Measurements from ENCODE around the gene SPDYE1.
"Not testable (repeated sequence)": the region's sequence is repeated elsewhere in the genome, so short reads cannot be mapped to it uniquely, and the experiment has no call there.

Gene SPDYE1

DNA sequence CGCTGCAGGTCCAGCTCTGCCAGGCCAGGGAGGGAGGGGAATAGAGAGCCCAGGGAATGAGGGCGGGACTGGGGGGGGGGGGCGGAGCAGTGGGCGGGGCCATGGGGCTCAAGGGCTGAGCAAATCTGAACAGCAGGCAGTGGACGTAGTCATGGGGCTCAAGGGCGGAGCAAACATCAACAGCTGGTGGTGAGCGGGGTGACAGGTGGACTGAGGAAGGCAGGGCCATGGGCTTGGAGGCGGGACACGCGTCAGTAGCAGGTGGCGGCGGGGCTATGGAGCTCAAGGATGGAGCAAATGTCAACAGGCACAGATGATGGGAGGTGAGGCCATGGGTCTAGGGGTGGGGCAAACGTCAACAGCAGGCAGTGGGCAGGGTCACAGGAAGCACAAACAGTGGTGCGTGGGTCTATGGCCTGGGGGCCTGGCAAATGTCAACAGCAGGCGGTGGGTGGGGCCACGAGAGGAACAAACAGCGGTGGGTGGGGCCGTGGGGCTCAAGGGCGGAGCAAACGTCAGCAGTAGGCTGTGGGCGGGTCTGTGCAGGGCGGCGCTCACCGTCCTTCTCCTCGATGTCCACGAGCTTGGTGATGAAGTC lies 41.4 kb downstream of the SPDYE1 start:
- DNase-seq (ENCODE audit: low read depth, low spot score); H3K4me3 ChIP-seq (ENCODE audit: low read length): not testable (repeated sequence)

DNA sequence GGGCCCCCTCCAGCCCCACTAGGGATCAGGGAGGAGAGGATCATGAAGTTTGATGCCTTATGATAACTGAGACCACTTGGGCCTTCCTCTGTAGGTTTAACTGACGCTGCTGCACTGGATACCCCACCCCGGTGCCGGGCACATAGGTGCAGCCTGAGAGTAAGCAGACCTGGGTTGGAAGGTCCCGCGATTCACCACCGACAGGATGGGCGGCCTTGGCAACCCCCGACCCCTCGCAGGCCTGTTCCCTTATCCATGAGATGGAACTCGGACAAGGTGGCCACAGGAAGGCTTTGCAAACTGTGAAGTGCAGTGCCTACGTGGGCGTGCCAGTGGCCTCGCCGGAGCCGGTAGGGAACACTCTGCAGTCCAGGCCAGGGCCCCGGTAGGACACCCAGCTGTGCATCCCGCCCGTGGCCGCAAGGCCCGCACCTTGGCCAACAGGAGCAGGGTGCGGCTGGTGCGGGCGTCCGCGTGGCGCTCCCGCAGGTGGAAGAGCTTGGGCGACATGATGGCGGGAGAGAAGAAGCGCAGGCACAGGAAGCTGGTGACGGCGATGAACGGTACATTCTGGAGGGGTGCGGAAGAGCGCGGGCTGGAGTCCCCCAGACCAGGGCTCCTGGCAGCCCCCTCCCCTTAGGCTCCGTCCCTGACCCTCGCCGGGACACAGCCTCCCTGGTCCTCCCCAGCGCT lies 42.2 kb downstream of the SPDYE1 start:
- not testable (repeated sequence) for H3K4me3 ChIP-seq (ENCODE audit: low read length); DNase-seq (ENCODE audit: low read depth, low spot score)

GRCh38 chr7:44040493-44040891 lies 42.8 kb downstream of the SPDYE1 start:
- H3K4me3 ChIP-seq (ENCODE audit: low read length): peak overlapping the region; percentile 40
- DNase-seq (ENCODE audit: low read depth, low spot score): peak; percentile 32

- DNase-seq (ENCODE audit: low read depth, low spot score): no peak
- H3K4me3 ChIP-seq (ENCODE audit: low read length): no peak overlapping the region
Observed at GRCh38 chr7:44042221-44042620, 44.5 kb downstream of the SPDYE1 start.

- DNase-seq (ENCODE audit: low read depth, low spot score): no peak
- peak overlapping the region; percentile 92 for H3K4me3 ChIP-seq (ENCODE audit: low read length)
Observed at GRCh38 chr7:44043902-44044301, 46.2 kb downstream of the SPDYE1 start.

GRCh38 chr7:44044315-44045225 lies 46.9 kb downstream of the SPDYE1 start, which contains the start of gene DBNL:
Gene DBNL (plus strand): TSS chr7:44044702. CDS start chr7:44044738, 36 bp downstream.
- DNase-seq (ENCODE audit: low read depth, low spot score): peak; percentile 52
- H3K4me3 ChIP-seq (ENCODE audit: low read length): peak within 1 kb of the TSS; percentile 92

DNA sequence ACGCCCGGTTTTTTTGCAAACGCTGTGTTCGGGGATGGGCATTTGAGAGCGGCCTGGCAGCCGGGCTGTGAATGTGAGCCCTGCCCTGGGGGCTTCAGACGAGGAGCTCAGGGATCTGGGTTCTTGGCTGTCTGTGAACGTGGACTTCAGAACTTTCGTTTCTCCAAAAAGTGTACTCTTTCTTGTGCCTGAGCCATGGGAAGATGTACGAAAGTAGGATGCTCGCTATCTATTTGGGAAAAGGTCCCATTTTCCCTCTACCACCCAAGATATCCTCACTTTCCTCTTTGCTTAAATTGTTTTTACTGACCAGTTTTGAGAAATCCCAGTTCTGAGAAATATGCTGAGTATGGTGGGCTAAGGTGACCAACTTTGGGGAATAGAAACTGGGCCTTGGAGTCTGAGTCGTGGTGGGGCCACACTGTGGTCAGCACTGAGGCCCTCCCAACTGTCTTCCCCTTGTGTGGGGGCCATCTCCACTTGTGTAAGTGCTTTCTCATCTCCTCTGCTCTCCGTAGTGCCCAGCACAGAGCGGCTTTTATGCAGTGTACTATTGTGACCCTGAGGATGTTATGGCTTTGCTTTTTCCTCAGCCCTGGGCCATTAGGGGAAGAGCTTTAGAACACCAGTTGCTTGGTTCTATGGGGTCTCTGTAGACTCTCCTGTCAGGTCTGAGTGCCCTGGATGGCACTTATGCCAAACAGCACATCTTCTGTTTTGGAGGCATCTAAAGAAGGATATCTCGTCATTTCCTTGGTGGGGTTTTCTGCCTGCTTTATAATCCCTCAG lies 47.7 kb downstream of the SPDYE1 start:
- DNase-seq (ENCODE audit: low read depth, low spot score): no peak
- H3K4me3 ChIP-seq (ENCODE audit: low read length): peak overlapping the region; percentile 92

DNA sequence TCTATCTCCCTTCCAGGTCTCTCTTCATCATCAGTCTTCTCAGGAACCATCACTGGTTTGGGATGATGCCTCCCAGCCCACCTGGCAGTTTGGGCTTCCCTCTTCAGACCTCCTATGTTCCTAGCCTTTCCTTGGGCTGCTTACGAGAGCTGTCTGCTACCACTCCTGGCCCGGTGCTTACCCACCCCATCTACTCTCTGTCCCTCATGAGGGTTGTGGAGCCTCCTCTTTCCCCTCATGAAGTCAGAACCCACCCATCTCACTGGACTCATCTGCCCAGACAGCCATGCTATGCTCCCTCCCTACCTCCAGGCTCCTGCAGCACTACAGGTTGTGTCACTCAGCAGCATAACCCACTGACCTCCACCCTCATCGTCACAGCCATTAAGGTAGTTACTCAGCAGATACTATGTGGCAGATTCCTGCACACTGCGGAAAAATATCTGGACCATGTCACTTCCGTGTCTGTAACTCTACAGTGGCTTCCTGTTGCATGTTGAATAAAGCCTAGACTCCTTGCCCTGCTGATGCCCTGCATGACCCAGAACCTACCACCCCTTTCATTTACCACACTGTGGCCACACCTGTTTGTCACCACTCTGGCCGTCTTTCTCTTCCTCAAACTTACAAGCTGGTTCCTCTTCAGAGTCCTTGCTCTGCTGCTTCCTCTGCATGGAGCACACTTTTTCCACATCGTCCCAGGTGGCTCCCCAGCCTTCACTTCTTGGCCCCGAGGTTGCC lies 48.8 kb downstream of the SPDYE1 start:
- no peak overlapping the region for H3K4me3 ChIP-seq (ENCODE audit: low read length)
- no peak for DNase-seq (ENCODE audit: low read depth, low spot score)

GRCh38 chr7:44048031-44048795 lies 50.5 kb downstream of the SPDYE1 start:
- no peak overlapping the region for H3K4me3 ChIP-seq (ENCODE audit: low read length)
- no peak for DNase-seq (ENCODE audit: low read depth, low spot score)

DNA sequence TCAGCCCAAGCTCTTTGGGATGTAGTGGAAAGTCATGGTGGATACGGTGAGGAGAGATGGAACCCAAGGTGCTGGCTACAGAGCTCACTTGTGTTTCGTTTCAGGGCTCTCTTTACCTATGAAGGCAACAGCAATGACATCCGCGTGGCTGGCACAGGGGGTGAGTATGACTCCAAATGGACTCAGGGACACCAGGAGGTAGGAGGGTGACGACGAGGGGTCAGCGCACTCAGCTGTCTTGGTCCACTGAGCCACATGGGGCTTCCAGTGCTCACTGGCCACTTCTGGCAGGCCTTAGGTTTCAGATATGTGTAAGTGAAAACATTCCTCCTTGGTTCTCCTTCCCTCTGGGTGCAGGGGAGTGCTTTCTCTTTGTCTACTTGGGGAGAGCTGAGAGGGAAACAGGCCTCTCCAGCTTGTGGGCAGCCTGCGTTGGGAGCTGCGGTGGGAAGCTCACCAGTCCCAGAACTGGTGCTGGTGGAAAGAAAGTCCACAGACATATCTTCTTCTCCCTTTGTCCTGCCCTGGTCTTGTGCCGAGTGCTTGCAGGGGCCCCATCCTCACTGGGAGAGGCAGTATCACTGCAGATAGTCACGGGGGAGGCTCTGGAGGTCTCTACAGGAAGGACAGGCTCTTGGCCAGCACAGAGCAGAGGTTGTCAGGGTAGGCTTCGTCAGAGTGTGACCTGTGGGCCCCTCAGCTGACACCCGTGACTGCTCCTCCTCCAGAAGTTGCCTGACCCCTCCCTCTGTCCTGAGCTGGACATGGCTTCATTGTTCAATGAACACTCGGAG lies 52.6 kb downstream of the SPDYE1 start:
- no peak overlapping the region for H3K4me3 ChIP-seq (ENCODE audit: low read length)
- no peak for DNase-seq (ENCODE audit: low read depth, low spot score)

DNA sequence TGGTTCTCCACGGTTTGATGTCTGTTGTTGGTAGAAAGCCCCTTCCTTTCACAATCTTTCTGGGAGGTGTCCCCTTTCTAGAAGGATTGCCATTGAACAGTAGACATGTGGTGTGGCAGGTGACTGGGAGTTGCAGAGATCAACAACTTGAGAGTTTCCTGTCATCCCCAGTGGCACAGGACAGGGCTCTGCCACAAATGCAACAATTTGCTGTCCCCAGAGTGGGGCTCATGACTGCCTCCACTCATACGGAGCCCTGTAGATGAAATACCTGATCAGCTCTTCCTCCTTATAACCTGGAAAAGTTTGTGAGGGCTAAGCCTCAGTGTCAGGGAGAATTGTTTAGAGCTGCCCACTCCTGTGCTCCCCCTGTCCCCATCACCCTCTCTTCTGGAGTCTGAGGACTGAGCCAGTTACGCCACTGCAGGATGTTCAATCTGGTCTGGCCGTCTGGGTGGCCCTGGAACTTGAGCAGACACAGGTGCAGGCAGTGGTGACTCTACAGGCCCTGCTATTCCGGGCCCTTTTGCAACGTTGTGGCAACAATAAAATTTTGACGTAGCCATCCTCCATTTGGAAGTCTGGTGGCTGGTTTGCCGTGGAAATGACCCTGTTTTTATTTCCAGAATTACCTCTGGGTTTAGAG lies 53.3 kb downstream of the SPDYE1 start:
- DNase-seq (ENCODE audit: low read depth, low spot score): no peak

GRCh38 chr7:44051611-44052220 lies 54.0 kb downstream of the SPDYE1 start:
- no peak for DNase-seq (ENCODE audit: low read depth, low spot score)

More for the DNA sequence above, 53.3 kb downstream of the SPDYE1 start:
- H3K4me3 ChIP-seq (ENCODE audit: low read length): no peak overlapping the region

DNA sequence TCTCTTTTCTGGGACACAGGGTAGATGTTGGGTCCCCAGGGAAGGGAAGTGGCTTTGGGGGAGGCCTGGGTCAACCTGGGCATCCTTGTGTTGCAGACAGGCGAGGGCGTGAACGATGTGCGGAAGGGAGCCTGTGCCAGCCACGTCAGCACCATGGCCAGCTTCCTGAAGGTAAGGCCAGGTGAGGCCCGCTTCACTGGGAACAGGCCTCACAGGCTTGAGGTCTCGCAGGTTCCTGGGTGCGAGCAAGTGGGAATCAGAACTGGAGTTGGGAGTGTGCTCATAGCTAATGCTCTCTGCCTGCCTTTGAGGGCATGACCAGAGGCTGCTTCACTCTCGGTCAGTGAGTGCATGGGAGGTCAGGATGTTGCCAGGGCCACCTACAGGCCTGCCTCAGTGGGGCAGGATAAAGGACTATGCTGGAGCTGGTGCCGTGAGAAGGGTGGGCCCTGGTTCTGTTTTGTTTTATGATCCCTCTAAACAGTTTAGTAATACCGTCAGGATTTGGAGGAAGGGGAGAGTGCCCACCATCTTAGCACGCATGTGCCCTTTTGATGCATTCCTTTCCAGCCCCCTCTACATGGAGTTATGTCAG lies 55.2 kb downstream of the SPDYE1 start:
- no peak for DNase-seq (ENCODE audit: low read depth, low spot score)
- H3K4me3 ChIP-seq (ENCODE audit: low read length): no peak overlapping the region

More at GRCh38 chr7:44051611-44052220, 54.0 kb downstream of the SPDYE1 start:
- no peak overlapping the region for H3K4me3 ChIP-seq (ENCODE audit: low read length)

DNA sequence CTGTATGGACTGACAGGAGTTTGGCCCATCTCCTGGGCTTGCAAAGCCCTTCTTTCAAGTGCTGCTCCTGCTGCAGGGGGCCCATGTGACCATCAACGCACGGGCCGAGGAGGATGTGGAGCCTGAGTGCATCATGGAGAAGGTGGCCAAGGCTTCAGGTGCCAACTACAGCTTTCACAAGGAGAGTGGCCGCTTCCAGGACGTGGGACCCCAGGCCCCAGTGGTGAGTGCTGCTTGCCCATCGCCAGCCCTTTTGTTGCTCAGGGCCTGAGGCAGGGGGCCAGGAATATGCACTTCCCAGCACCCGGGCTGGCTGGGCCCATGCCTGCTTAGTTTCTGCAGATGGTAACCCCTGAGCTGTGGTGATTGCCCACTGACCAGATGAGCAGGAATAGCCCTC lies 59.0 kb downstream of the SPDYE1 start:
- H3K4me3 ChIP-seq (ENCODE audit: low read length): no peak overlapping the region
- DNase-seq (ENCODE audit: low read depth, low spot score): no peak

DNA sequence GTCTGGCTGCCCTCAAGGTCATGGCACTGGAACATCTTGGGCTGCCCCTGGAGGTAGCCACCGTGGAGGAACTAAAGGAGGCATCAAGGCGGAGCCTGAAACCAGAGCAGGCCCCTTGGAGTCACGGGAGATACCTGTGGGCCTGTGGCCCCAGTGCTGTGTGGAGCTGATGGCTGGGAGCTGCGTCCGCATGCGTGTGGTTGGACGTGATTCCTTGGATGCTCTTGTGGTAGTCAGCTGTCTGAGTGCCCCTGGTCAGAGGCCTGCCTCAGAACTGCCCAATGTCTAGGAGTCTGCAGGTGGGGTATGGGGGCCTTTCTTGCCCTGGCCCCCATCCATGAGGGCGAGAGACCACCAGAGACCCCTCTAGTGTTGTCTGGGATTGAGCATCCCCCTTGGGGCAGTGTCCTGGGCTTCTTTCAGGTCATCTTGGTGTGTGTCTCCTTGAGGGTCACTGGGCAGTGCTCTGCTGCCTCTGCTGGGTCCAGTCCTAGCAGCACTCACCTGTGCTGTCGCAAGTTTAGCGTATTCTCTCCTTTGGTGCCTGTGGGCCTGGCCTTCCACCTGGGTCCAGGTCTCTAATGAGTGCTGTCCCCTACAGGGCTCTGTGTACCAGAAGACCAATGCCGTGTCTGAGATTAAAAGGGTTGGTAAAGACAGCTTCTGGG lies 59.6 kb downstream of the SPDYE1 start:
- no peak overlapping the region for H3K4me3 ChIP-seq (ENCODE audit: low read length)
- DNase-seq (ENCODE audit: low read depth, low spot score): no peak
